ENCODE results near the gene HYKK.
"Not testable (repeated sequence)": the region's sequence is repeated elsewhere in the genome, so short reads cannot be mapped to it uniquely, and the experiment has no call there.

The HYKK gene

DNA sequence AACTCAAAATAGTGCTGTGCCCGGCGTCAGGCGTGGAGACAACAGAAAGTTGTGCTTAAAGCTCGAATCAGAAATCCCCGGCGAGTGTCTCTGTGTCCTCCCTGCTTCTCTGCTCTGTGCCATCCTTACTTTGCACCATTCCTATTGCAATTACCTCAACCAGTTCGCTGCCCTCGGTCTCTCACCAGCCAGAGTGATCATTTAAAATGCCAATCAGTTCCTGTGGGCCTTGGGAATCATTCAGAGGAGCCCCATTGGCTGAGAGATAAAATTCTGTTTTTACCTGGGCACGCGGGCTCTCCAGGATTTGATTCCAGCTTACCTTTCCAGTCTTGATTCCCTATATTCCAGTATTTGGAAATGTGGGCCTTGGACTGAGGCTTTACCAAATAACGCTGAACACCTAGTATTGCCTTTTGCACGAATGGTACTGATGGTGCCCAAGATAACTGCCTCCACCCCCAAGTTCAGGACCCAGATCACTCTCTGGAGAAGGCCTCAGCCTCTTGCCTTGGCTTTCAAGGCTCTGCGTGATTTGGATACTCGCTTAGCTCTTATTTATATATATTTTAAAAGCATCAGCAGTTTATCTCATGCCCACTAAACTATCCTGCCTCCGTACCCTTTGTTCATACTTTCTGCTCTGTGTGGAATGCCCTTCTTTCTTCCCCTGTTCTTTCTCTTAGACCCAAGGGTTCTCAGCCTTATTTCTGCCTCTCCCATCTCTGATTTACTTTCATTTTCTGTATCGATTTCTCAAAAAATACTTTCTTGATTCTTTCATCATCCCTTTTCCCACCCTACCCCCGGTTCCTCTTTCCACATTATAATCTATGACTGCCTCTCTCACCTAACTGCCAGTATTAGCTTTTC, 33.7 kb downstream of the HYKK start:
- peak; percentile 6 to 18 for DNase-seq

GRCh38 chr15:78541744-78542034, 34.3 kb downstream of the HYKK start:
- no peak for DNase-seq

DNA sequence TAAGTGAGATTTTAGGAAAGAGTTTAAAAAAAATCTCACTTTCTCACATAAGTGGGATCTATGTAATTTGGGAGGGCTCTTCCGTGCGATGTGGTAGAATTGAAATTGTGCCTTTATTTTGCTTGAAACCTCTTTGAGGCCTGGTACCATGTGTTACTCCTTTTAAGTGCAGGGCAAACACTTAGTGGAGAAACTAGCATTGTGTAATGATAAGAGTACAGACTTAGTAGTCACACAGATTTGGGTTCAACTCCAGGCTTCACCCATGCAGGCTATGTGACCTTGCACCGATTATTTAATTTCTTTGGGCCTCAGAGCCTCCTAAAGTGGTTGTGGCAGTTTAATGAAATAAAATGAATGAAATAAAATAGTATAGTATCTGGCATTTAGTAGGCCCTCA, 35.3 kb downstream of the HYKK start:
- no peak for DNase-seq

- no peak for DNase-seq
Measured at GRCh38 chr15:78550194-78550593, 42.8 kb downstream of the HYKK start.

DNA sequence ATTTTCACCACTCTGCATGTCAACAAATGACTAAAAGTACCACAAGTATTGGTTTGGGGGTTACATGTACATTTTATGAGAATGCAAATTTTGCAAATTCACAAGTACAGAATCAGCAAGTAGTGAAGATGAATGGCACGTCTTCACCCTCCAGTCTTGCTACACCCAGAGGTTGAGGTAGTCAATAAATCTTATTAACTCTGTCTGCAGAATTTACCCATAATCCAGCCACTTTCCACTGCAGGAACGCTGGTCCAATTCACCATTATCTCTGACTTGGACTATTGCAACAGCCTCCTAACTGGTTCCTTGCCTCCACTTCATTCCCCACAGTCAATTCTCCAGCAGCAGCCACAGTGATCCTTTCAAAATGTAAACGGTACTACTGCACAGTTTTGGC, 43.4 kb downstream of the HYKK start:
- no peak for DNase-seq

DNA sequence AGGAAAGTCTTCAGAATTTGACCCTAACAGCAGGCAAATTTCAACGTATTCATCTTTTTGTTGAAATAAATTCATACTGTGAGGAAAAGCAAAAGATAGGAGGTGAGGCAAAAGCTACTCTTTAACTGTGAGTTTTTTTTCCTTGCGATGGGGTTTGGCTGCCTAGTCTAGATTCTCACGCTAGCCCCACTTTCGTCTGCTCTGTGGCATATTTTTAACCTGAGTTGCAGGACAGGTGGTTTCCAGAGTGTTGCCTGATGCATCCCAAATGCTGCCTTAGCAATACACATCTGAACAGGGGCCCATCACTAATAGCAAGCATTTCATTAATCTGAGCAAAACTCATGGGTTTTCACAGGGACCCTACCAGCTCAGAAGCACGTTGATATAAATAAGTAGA, 44.5 kb downstream of the HYKK start:
- no peak for DNase-seq

DNA sequence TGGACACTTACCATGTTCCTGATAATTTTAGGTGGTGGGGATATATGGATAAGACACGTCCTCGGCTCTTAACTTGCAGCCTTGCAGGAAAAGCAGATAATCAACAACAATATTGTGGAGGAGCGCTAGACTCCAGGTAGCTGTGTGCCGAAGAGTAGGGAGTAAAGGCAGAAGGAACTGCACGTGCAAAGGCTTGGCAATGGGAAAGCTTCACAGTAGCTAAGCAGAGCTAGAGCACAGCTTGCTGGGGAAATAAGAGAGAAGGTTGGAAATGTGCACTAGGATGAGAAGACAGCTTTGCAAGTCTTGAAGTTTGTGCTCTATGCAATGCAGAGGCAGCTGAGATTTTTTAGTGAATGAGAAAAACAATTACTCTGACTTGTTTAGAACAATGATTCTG, 45.2 kb downstream of the HYKK start:
- no peak for DNase-seq

GRCh38 chr15:78560201-78560600, 52.8 kb downstream of the HYKK start:
- not testable (repeated sequence) for DNase-seq

- no peak for DNase-seq
Measured at GRCh38 chr15:78561490-78561889, 54.1 kb downstream of the HYKK start.

GRCh38 chr15:78563092-78563491, 55.7 kb downstream of the HYKK start:
- no peak for DNase-seq

GRCh38 chr15:78564743-78565096, 57.3 kb downstream of the HYKK start:
- DNase-seq = no peak

DNA sequence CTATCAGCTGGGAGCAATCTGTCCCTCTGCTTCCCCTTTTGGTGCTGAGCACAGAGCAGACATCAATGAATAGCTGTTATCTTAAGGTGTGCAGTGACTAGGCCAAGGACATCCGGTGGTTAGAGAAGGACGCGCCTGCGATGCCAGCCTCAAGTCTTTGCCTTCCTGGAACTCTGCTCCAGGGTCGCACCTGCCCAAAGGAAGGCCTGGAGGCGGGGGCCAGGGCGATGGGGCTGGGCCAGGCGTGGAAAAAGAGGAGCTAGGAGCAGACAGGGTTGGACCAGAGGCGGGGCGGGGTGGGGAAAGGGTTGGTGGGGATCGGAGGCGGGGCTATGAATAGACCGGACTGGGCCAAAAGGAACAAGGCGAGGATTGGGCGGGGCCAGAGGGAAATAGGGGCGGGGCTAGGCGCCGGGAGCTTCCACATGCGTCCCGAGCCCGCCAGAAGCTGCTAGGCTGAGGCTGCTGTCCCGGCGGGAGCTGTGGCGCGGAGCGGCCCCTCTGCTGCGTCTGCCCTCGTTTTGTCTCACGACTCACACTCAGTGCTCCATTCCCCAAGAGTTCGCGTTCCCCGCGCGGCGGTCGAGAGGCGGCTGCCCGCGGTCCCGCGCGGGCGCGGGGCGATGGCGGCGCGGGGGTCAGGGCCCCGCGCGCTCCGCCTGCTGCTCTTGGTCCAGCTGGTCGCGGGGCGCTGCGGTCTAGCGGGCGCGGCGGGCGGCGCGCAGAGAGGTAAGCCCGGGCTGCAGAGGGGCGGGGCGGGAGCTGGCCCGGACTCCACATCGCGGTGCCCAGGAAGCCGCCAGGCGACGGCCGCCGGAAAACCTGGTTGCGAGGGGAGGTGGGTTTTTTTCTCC, 57.9 kb downstream of the HYKK start, which contains the start of gene CHRNA5:
CHRNA5 (plus strand) TSS at position 424 of the 854 bp plus-strand sequence; CDS start at position 624, 200 bp downstream.
- DNase-seq = peak; percentile 66 to 70

DNA sequence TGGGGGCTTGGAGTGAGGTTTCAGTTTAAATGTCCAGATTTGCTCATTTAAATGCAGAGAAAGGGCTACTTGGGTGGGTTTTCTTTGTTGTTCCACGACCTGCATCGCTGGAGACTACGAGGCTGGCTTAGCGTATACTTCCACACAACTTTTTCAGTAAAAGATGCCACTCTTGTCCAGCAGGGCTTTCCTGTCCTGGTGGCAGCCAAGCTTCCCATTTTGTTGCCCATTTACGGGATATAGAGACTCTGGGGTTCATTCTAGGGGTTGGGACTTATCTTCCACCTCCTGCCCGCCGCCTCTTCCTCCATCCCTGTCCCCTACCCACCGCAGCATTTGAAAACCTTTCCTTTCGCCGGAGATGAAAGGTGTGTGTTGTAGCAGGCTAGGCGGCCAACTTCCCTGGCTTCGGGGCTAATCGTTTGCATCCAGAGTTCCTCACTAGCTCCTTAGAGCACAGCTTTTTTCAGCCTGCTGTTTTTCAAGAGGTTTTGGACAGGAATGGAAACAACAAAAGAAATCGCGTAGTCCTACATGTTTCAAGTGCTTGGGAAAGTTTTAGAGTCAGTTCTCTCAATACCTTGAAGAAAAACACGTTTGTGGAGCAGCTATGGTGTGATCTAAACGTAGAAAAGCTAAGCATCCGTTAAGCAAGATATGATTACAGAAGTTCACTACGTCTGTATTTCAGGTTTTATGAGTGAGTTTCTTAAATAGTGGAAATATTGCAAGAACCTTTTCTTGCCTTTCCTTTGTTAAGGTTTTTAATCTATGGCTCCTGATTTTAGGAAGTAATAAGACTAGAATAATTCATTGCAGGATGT, 58.8 kb downstream of the HYKK start:
- DNase-seq = peak in 1 of 2 experiments; percentile 18

DNA sequence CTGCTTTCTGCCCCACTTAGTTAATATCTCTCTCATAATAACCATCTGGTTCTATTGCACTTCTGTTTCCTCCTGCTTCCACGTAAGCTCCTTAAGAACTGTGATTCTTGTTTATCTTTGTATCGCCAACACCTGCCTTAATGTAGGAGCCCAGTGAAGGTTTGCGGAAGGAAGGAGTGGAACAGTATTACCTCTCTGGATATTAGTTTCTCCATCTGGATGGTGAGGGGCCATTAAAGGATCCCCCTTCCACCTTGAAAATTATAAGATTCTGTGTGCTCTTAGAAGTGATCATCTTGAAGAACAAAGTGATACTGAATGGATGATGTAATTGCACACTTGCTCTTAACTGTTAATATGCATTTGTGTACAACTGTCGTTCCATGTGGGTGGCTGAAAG, 60.2 kb downstream of the HYKK start:
- DNase-seq = peak in 1 of 2 experiments; percentile 17

DNA sequence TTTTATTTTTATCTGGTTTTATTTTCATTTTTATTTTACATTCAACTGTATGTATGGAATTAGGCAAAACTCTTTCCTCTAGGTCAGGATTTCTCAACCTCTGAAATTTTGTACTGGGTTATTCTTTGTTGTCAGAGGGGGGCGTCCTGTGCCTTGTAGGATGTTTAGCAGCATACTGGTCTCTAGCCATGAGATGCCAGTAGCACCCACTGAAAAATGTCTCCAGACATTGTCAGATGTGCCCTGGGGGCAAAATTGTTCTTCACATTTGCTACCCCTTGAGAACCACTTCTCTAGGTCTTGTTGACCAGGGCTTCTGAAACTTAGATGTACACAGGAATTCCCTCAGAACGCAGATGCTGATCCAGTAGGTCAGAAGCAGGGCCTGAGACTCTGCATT, 63.3 kb downstream of the HYKK start:
- peak; percentile 13 to 28 for DNase-seq

DNA sequence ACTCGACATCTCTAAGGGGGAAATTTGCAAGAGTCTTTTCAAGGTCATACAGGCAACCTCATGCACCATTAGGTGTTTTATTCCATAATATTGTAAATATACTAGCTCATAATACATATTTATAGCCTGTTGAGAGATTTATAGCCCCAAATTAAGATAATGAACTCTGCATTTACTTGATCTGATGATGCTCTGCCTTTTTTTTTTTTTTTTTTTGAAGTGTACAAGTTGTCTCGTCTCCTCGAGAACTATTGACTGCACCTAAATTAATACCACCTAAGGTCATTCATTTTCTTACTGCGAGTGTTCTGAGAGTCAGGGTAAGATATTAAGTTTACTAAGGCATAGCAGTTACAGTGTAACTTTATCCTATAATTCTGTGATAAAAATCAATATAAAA, 64.0 kb downstream of the HYKK start:
- no peak for DNase-seq

- DNase-seq = no peak
Measured at GRCh38 chr15:78573416-78573815, 66.0 kb downstream of the HYKK start.

DNA sequence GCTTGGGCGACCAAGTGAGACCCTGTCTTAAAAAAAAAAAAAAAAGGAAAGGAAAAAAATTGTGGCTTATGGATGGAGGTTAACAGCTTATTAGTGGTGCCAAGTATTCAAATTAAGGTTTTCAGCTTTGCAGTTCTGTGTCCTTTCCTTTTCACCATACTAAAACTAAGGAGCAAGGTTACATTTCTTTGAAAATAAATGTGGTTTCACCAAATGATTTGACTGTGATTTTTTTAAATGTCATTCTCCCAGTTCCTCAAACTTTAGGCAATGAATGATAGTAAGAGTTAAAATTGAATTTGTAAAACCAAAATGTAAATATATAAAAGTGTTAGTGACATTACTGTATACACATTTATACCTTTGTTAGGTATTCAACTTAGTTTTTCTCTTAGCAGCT, 67.6 kb downstream of the HYKK start:
- DNase-seq = no peak
